Measurements from ENCODE around the gene CST11.
A peak's percentile ranks its signal among the peaks of the same experiment; 100 is the strongest.

The CST11 gene

DNA sequence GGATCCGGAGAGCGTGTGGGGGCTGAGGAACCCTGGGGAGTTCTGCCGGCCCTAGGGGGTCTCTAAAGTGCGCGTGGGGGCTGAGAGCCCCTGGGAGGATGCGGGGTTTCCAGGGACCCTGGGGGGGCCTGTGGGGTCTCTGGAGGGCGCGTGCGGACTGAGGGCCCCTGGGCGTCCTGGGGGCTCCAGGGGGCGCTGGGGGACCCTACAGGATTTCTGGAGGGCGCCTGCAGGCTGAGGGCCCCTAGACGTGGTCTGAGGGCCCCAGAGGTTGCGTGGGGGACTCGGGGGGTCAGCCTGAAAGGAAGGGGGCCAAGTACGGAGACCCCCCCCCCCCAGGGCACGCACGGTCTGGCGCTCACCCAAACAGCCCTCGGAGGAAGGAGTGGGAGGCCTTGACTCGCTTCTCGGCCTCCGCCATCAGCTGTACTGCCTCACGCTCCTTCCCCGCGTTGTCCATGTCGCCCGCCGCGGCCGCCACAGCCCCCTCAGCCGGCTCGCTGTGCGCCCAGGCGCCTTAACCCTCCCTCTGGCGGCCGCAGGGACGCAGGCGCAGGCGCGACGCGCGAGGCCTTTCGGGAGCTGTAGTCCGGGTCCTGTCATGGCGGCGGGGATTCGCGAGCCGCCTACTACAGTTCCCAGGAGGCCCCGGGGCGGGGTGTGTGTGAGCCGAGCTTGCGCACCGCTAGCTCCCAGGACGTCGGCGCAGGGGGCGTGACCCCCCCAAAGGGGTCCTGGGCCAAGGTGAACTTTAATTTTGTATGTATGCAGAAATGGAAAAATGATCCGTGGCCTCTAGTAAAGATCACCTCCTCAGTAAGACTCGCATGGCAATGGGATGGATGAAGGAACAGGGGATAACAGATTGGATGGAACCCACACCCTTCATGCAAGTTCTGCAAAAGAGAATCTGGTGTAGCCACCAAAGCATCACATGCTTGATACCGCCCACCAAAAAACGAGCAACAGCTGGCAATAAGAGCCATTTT, 31.4 kb downstream of the CST11 start, which contains the start of gene NAPB (continued):
- TF ChIP-seq, protein P1, sequence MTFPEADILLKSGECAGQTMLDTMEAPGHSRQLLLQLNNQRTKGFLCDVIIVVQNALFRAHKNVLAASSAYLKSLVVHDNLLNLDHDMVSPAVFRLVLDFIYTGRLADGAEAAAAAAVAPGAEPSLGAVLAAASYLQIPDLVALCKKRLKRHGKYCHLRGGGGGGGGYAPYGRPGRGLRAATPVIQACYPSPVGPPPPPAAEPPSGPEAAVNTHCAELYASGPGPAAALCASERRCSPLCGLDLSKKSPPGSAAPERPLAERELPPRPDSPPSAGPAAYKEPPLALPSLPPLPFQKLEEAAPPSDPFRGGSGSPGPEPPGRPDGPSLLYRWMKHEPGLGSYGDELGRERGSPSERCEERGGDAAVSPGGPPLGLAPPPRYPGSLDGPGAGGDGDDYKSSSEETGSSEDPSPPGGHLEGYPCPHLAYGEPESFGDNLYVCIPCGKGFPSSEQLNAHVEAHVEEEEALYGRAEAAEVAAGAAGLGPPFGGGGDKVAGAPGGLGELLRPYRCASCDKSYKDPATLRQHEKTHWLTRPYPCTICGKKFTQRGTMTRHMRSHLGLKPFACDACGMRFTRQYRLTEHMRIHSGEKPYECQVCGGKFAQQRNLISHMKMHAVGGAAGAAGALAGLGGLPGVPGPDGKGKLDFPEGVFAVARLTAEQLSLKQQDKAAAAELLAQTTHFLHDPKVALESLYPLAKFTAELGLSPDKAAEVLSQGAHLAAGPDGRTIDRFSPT (tag by site-specific recombination; IDR thresholded peaks at IDR 0.05), result no peak
- TF ChIP-seq, protein P2, sequence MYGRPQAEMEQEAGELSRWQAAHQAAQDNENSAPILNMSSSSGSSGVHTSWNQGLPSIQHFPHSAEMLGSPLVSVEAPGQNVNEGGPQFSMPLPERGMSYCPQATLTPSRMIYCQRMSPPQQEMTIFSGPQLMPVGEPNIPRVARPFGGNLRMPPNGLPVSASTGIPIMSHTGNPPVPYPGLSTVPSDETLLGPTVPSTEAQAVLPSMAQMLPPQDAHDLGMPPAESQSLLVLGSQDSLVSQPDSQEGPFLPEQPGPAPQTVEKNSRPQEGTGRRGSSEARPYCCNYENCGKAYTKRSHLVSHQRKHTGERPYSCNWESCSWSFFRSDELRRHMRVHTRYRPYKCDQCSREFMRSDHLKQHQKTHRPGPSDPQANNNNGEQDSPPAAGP (tag by site-specific recombination; IDR thresholded peaks at IDR 0.05), result peak; percentile 46; the same call in 1 of the 2 replicates
- TF ChIP-seq HOXD13 (CRISPR knock-in tag; IDR thresholded peaks at IDR 0.05; ENCODE audit: borderline replicate concordance), result no peak
- TF ChIP-seq ZNF76 (tag by site-specific recombination; IDR thresholded peaks at IDR 0.05; ENCODE audit: borderline replicate concordance, low read depth), result peak; percentile 97
- TF ChIP-seq ZNF433 (tag by site-specific recombination; IDR thresholded peaks at IDR 0.05; ENCODE audit: low read depth), result no peak
- TF ChIP-seq SCRT2 (tag by site-specific recombination; IDR thresholded peaks at IDR 0.05), result no peak
- no peak for TF ChIP-seq ZNF146 (tag by site-specific recombination; IDR thresholded peaks at IDR 0.05)
- 0 out of 2 replicates have a peak, but pooled peaks have one; percentile 18 for TF ChIP-seq ZBTB1 (tag by site-specific recombination; IDR thresholded peaks at IDR 0.05)
- no peak for TF ChIP-seq ZNF529 (tag by site-specific recombination; IDR thresholded peaks at IDR 0.05; ENCODE audit: insufficient replicate concordance)
- TF ChIP-seq GLIS1 (tag by site-specific recombination; IDR thresholded peaks at IDR 0.05), result peak; percentile 84
- no peak for TF ChIP-seq KLF16 (tag by site-specific recombination; IDR thresholded peaks at IDR 0.05)
- no peak for TF ChIP-seq ZNF416 (tag by site-specific recombination; IDR thresholded peaks at IDR 0.05)
- TF ChIP-seq ZSCAN5A (tag by site-specific recombination; IDR thresholded peaks at IDR 0.05), result no peak; the same call in 1 of the 2 replicates
- TF ChIP-seq ZNF280D (tag by site-specific recombination; IDR thresholded peaks at IDR 0.05), result no peak
- no peak for TF ChIP-seq GLI4 (tag by site-specific recombination; IDR thresholded peaks at IDR 0.05)
- TF ChIP-seq ZSCAN23 (tag by site-specific recombination; IDR thresholded peaks at IDR 0.05), result no peak
- TF ChIP-seq ZNF830 (tag by site-specific recombination; IDR thresholded peaks at IDR 0.05; ENCODE audit: low read depth), result no peak
- no peak for TF ChIP-seq ZNF248 (tag by site-specific recombination; IDR thresholded peaks at IDR 0.05)
- no peak for TF ChIP-seq ZNF302 (tag by site-specific recombination; IDR thresholded peaks at IDR 0.05; ENCODE audit: low read depth)
- TF ChIP-seq, protein P3, sequence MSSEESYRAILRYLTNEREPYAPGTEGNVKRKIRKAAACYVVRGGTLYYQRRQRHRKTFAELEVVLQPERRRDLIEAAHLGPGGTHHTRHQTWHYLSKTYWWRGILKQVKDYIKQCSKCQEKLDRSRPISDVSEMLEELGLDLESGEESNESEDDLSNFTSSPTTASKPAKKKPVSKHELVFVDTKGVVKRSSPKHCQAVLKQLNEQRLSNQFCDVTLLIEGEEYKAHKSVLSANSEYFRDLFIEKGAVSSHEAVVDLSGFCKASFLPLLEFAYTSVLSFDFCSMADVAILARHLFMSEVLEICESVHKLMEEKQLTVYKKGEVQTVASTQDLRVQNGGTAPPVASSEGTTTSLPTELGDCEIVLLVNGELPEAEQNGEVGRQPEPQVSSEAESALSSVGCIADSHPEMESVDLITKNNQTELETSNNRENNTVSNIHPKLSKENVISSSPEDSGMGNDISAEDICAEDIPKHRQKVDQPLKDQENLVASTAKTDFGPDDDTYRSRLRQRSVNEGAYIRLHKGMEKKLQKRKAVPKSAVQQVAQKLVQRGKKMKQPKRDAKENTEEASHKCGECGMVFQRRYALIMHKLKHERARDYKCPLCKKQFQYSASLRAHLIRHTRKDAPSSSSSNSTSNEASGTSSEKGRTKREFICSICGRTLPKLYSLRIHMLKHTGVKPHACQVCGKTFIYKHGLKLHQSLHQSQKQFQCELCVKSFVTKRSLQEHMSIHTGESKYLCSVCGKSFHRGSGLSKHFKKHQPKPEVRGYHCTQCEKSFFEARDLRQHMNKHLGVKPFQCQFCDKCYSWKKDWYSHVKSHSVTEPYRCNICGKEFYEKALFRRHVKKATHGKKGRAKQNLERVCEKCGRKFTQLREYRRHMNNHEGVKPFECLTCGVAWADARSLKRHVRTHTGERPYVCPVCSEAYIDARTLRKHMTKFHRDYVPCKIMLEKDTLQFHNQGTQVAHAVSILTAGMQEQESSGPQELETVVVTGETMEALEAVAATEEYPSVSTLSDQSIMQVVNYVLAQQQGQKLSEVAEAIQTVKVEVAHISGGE (tag by site-specific recombination; conservative IDR thresholded peaks at IDR 0.05; ENCODE audit: low read depth), result peak; percentile 15; the same call in 1 of the 2 replicates
- no peak for TF ChIP-seq ZNF621 (tag by site-specific recombination; IDR thresholded peaks at IDR 0.05)
- TF ChIP-seq BCL11A (tag by site-specific recombination; IDR thresholded peaks at IDR 0.05; ENCODE audit: low read depth), result no peak
- no peak for TF ChIP-seq ZNF133 (tag by site-specific recombination; IDR thresholded peaks at IDR 0.05)
- TF ChIP-seq, protein P4, sequence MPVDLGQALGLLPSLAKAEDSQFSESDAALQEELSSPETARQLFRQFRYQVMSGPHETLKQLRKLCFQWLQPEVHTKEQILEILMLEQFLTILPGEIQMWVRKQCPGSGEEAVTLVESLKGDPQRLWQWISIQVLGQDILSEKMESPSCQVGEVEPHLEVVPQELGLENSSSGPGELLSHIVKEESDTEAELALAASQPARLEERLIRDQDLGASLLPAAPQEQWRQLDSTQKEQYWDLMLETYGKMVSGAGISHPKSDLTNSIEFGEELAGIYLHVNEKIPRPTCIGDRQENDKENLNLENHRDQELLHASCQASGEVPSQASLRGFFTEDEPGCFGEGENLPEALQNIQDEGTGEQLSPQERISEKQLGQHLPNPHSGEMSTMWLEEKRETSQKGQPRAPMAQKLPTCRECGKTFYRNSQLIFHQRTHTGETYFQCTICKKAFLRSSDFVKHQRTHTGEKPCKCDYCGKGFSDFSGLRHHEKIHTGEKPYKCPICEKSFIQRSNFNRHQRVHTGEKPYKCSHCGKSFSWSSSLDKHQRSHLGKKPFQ (tag by site-specific recombination; IDR thresholded peaks at IDR 0.05), result no peak
- TF ChIP-seq ZNF112 (tag by site-specific recombination; IDR thresholded peaks at IDR 0.05), result no peak
- no peak for TF ChIP-seq ZSCAN16 (tag by site-specific recombination; IDR thresholded peaks at IDR 0.05)

Measured in HEK293 (cell line).